H1 (cell line): ENCODE measurements around the gene NPM1. TPM values are rescaled to one million over a fixed set of nuclear protein-coding genes. Genes with fewer than 3 reads are reported as not detected.

Source experiments
- RNF2 ChIP-seq: fragments of 200-900, 300-1000 bp; sonication (generic); IDR thresholded peaks from 2 replicates; pipeline ENCODE4 v1.7.1; 2016; ENCODE audit warnings: borderline replicate concordance, low read depth, mild to moderate bottlenecking, antibody characterized with exemption, low read length; ENCODE audit not compliant: poor library complexity, severe bottlenecking; ENCODE audit errors: missing control alignments
- SIX5 ChIP-seq: IDR thresholded peaks from 2 replicates; pipeline ENCODE4 v1.6.1; 2011; ENCODE audit warnings: mild to moderate bottlenecking, low read depth, low read length
- polyA plus RNA-seq, 7 experiments: library from polyadenylated mRNA; depleted of rRNA in 3 of 7; stranded (reverse) in 5 of 7; unstranded in 2 of 7; fragments of >200 nt in 5 of 7; fragments of 200-250 nt in 2 of 7; gene quantifications; 1 replicate in 5 of 7; 2 replicates in 1 of 7; 4 replicates in 1 of 7; pipeline versions ENCODE4 v1.2.1 to v1.2.3, GENCODE V29; 2011 to 2013; ENCODE audit warnings: missing spikeins in 2 of 7, mixed read lengths in 2 of 7
- total RNA-seq: library from RNA; stranded (reverse); fragmentation: NEBNext Ultra II Directional; extraction: Animal tissue kit (Norgen Biotek cat#: 25700); gene quantifications from 2 replicates; pipeline ENCODE4 v1.2.1, GENCODE V29; 2021

NPM1 gene
- total and polyA plus RNA-seq, 2 of the 8 experiments (the other 6 are each of a cell fraction or from before 2014, with no cell fraction given) = 2,182 to 4,042 TPM

GRCh38 chr5:171344936-171345608 lies 42.6 kb upstream of the NPM1 start (continued):
- TF ChIP-seq RNF2 = no peak
- TF ChIP-seq SIX5 = no peak
